GM21367 (cell line): ENCODE data around the gene DRICH1.
"Not testable (repeated sequence)": the region's sequence is repeated elsewhere in the genome, so short reads cannot be mapped to it uniquely, and the experiment has no call there.

Experiments used
- ATAC-seq: cut with Tn5 transposase; IDR thresholded peaks from one replicate; pipeline ENCODE4 v1.9.1; 2021; ENCODE audit not compliant: unreplicated experiment

The DRICH1 gene

DNA sequence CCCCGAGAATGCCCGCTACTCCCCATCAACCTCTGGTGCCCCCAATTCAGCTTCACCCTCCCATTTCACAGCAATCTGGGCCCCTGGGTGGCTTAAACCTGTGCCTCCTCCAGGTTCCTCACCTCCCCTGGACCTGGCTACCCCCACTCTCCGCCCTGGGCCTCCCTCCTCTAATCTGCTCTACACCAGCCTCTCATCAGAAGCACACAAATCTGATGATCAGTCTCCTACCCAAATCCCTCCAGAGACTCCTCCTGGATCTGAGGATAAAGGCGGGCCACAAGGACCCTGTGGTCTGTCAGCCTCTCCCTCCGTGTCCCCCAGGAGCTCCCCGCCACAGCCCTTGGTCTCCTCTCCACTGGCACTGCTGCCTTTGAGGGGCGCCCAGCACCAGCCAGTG lies 28.9 kb downstream of the DRICH1 start:
- no peak for ATAC-seq

DNA sequence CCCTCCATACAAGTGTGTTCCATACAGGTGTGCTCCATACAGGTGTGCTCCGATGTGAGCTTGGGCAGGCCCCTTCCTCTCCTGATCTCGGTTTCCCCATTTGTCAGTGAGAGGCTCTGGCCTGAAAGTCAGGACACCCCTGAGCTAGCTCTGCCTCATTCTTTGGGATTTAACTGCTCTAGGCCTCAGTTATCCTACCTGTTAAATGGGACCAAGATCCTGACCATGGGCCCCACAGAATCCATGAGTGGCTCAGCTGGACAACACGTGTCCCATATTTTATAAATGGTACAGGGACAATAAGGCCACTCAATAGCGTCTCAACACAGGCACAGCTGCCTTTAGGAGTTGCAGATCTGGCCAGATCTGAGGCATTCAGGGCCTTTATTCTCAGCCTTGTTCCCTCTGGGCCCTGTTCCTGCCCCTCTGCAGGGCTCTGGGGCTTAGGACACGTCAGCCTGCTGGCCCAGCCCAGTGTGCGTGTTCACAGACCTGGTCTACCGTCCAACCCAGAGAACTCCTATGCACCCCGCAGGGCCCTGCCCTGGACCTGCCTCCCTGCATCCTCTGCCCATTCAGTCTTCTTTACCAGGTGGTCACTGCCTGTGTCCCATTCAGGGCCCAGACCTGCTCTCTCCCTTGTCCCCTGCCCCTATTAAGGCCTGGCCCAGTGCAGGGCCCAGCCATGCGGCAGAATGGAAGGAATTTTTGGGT lies 33.2 kb downstream of the DRICH1 start:
- no peak for ATAC-seq

- not testable (repeated sequence) for ATAC-seq
Observed at GRCh38 chr22:23597576-23598268, 34.4 kb downstream of the DRICH1 start.

GRCh38 chr22:23595904-23596303 lies 36.2 kb downstream of the DRICH1 start:
- ATAC-seq, result not testable (repeated sequence)

DNA sequence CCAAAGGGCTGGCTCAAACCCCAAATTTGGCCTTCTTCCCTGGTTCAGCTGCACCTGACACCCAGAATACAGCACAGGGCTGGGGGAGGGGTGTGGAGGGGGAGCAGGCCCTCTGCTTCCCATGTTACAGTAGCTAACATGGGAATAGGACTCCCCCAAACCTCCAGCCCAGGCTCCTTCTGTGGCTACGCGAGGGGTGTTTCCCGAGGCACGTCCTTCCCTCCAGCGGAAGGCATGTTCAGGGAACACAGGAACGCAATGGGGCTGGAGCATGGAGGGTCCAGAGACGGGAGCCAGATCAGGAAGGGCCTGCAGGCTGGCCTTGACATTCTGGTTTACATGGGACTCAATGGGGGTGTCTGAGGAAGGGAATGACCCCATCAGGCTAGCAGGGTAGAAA lies 40.3 kb downstream of the DRICH1 start:
- no peak for ATAC-seq

GRCh38 chr22:23591201-23591791 lies 40.8 kb downstream of the DRICH1 start:
- no peak for ATAC-seq

DNA sequence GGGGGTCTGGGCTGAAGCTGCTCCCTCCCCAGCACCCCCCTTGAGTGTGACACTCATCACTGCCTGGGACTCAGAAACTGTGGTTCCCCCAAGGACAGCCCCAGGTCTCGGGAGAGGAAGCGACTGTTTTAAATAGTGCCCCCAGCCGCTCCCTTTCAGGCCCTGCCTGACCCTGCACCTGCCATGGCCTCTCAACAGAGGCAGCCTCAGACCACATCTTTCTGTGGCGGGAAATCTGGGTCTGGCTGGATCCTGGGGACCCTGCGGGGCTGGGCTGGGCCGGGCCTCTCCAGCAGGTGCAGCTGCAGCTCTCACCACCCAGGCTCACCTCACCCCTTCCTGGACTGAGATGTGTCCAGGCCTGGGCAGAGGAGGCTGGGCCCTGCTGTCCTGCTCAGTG lies 48.3 kb downstream of the DRICH1 start:
- no peak for ATAC-seq

- no peak for ATAC-seq
Observed at GRCh38 chr22:23583153-23583552, 49.0 kb downstream of the DRICH1 start.

DNA sequence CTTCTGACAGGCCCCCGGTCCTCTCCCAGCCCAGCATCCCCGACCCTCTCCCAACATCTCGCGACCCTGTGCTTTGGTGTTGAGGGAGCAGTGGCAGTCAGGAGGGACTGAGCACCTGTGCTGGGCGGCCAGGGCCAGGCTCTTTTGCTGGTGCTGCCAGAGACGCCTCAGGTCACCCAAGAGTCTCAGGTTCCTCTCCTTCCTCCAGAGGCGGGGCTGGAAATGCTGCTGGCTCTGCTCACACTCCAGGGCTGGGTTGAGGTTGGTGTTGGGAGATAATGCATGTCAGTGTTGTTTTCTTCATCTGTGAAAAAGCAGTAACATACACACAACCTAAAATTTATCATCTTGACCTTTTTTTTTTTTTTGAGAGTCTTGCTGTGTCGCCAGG lies 50.9 kb downstream of the DRICH1 start:
- no peak for ATAC-seq

DNA sequence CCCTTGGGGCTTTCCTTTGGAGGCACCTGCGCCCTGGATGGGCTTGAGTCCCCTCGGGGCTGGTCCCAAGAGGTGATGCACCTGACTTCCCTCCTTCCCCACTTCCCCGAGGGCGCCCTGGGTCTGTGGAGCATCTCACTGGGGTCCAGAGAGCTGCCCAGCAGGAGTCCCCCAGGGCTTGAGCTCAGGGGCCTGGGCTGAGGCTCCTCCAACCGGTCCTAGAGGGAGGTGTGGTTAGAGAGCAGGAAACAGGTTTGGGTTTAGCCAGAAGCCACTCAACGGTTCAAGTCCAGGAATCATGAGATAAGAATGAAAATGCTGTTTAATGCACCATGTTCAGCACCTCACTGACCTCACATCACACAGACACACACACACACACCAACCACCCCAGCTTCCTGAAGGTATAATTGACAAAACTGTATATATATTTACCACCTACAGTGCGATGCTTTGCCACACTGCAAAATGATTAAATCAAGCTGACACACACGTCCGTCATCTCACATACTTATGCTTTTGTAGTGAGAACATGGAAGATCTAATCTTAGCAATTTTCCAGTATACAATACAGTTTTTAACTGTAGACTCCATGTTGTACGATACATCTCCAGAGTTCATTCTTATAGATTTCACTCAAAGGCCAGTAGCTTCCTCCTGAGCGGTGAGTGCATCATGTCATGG lies 51.4 kb downstream of the DRICH1 start:
- no peak for ATAC-seq

- ATAC-seq, result no peak
Observed at GRCh38 chr22:23579870-23580575, 52.1 kb downstream of the DRICH1 start, which contains the start of gene IGLL1. Gene IGLL1, minus strand, starts transcription at chr22:23580290. Its CDS starts 100 bp downstream, at chr22:23580190.

DNA sequence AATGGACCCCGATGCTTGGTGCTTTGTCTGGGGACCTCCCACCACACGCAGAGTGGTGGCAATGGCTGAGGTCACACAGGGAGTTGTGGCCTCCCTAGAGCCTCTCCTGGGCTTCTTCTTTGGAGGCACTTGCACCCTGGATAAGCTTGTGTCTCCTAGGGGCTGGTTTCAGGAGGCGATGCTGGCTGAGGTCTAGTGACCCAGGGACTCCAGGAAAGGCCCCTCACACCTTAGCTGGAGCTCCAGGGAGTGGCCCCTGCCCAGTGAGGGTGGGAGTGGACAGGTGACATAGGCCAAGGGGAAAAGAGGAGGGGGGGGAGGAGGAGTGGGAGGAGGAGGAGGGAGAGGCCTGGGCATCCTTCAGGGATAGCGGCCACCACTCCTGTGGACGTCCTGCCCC lies 52.8 kb downstream of the DRICH1 start:
- ATAC-seq, result no peak

GRCh38 chr22:23578306-23578705 lies 53.8 kb downstream of the DRICH1 start:
- ATAC-seq, result no peak

- ATAC-seq, result no peak
Observed at GRCh38 chr22:23576681-23577080, 55.4 kb downstream of the DRICH1 start.

DNA sequence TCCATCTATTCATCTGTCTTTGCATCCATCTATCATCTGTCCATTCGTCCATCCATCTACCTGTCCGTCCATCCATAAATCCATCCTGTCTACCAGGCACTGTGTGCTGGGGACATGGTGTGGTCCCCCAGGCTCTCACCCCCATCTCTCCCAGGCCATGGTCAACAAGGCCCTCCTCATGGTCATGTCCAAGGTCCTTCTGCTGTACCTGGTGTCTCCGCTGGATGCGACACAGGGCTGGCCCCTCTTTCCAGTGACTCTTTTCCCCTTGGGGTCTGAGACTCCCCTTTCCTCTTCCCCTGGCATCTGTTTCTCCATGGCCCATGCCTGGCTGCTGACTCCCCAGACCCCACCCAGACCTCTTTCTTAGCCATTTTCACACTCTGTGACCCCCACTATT lies 56.5 kb downstream of the DRICH1 start:
- no peak for ATAC-seq

GRCh38 chr22:23574877-23575276 lies 57.2 kb downstream of the DRICH1 start:
- no peak for ATAC-seq

- ATAC-seq, result no peak
Observed at GRCh38 chr22:23574371-23574811, 57.7 kb downstream of the DRICH1 start.

DNA sequence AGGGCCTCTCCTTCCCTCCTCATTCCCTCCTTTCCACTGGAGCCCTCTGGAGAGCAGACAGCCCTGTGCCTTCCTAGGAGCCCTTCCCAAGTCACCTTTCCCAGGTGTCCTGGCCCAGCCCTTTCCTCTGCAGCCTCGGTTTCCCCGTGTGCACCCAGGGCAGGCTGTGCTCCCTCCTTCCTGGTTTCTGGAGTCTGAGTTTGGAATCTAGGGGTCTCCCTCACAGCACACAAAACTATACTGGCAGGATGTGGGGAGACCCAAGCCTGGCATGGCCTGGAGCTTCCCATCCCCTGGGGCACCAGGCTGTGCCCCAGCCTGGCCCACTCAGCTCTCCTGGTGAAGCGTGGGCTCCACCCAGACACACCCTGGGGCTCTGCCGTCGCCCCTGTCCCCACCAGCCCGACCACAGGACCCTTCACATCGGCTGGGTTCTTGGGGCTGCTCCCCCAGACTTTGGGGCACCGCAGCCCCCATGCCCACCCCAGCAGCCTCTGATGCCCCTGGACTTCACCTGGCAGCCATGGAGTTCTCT lies 58.4 kb downstream of the DRICH1 start:
- ATAC-seq, result not testable (repeated sequence)

GRCh38 chr22:23573106-23573505 lies 59.0 kb downstream of the DRICH1 start:
- not testable (repeated sequence) for ATAC-seq

DNA sequence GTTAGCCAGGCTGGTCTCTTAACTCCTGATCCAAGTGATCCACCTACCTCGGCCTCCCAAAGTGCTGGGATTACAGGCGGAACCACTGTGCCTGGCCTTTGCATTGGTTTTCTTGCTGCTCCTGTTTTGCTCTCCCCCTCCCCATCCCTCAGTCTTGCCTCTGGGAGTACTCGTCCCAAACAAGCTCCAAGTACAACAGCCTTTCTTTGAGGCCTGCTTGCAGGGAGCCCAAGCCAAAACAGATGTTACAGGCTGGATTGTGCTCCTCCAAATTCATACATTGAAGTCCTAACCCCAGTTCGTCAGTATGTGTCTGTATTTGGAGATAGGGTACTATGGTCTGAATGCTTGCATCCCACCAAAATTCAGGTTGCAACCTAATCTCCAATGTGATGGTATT lies 60.6 kb downstream of the DRICH1 start:
- no peak for ATAC-seq

GRCh38 chr22:23570681-23571080 lies 61.4 kb downstream of the DRICH1 start:
- ATAC-seq, result no peak
